GM21526 (cell line): Measurements from ENCODE around the gene FAM72C.
"Not testable (repeated sequence)": the region's sequence is repeated elsewhere in the genome, so short reads cannot be mapped to it uniquely, and the experiment has no call there.

Experiments used
- ATAC-seq: cut with Tn5 transposase; IDR thresholded peaks from one replicate; pipeline ENCODE4 v1.9.1; 2021; ENCODE audit warnings: moderate library complexity; ENCODE audit not compliant: unreplicated experiment, low FRiP score

Gene FAM72C

DNA sequence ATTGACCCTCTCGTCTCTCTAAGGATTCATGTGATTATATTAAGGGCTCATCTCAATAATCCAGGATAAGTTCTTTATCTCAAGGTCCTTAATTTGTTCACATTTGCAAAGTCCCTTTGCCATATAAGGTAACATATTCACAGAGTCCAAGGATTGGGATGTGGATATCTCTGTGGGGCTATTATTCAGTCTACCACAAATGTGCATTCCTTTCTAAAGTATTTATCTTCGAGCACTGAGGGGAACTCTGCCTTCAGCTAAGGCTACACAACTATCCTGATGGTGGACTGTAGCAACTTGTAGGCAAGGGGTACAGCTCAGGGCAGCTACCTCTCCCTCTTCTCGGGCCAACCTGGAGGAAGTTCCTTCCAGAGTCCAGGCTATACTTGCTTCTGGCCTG is 53.2 kb downstream of the FAM72C start:
- not testable (repeated sequence) for ATAC-seq

DNA sequence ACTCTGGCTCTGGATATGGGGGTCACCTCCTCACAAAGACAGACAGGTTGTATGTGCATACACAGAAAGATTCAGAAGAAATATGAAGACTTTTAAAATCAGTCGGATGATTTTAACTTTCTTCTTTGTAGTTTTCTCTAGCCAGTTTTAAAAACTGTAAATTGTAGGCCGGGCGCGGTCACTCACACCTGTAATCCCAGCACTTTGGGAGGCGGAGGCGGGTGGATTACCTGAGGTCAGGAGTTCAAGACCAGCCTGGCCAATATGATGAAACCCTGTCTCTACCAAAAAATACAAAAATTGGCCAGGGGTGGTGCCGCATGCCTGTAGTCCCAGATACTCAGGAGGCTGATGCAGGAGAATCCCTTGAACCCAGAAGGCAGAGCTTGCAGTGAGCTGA is 58.1 kb downstream of the FAM72C start:
- not testable (repeated sequence) for ATAC-seq
